Testis (tissue), 2 donors: ENCODE data around the gene EPC1.

Experiments used
- CTCF ChIP-seq, 3 experiments: fragments of 450-650 bp in 2 of 3; fragments of 200-600 bp in 1 of 3; sonication (generic) in 1 of 3; IDR thresholded peaks; one replicate each; pipeline ENCODE4 v1.5.1; 2016 to 2019; ENCODE audit warnings: antibody characterized with exemption in 3 of 3, mild to moderate bottlenecking in 2 of 3, moderate library complexity in 1 of 3
- POLR2A ChIP-seq: fragments of 450-650 bp; IDR thresholded peaks from one replicate; pipeline ENCODE4 v1.6.1; 2017; ENCODE audit warnings: antibody characterized with exemption, mild to moderate bottlenecking, moderate library complexity

GRCh38 chr10:32350811-32351350 is 3.9 kb upstream of the EPC1 start:
- TF ChIP-seq CTCF (IDR thresholded peaks at IDR 0.05) (no peak), POLR2A (no peak)
